GM06990 (cell line): Measurements from ENCODE around the gene ZNF407.

Experiments used
- DNase-seq: peaks from one replicate; pipeline ENCODE4 v3.0.0-alpha.2; 2011; ENCODE audit not compliant: insufficient read length; ENCODE audit errors: extremely low read depth
- H3K27me3 ChIP-seq: replicated peaks from 2 replicates; pipeline ENCODE4 v1.6.0; 2011; ENCODE audit warnings: low read length; ENCODE audit not compliant: control insufficient read depth, insufficient read depth
- H3K36me3 ChIP-seq: 2 replicates; pipeline ENCODE4 v1.5.1; 2011; ENCODE audit warnings: low read length; ENCODE audit not compliant: control insufficient read depth, insufficient read depth
- H3K4me3 ChIP-seq: replicated peaks from 2 replicates; pipeline ENCODE4 v1.5.1; 2011; ENCODE audit warnings: low read depth, mild to moderate bottlenecking, control low read depth, low read length
- TF ChIP-seq, protein P1 (sequence below): IDR thresholded peaks from 2 replicates; pipeline ENCODE4 v1.5.1; 2011; ENCODE audit warnings: low read length, control low read depth, mild to moderate bottlenecking, inconsistent platforms; ENCODE audit not compliant: insufficient read depth, poor library complexity, severe bottlenecking

ZNF407 gene

DNA sequence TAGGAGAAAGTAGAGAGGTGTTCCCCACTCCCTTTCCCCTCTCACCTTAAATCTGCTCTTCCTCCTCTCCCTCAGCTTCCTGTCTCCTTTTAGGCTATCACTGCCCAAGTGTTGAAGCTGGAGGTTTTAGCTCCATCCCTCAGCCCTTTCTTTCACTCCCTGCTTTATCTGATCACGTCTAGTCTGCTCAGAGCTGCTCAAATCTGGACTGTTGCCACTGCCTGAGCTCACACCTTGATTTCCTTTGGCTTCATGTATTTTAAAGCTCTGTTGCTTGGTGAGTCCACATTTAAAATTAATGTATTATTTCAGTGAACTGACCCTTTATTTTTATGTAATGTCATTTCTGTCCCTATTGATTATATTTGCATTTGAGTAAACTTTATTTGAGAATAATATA is 374.7 kb downstream of the ZNF407 start:
- H3K36me3 ChIP-seq, result no peaks in the 10 kb centered on the region
- H3K4me3 ChIP-seq, result no peak overlapping the region
- no peaks in the 10 kb centered on the region for H3K27me3 ChIP-seq
- DNase-seq, result no peak
- TF ChIP-seq, protein P1, sequence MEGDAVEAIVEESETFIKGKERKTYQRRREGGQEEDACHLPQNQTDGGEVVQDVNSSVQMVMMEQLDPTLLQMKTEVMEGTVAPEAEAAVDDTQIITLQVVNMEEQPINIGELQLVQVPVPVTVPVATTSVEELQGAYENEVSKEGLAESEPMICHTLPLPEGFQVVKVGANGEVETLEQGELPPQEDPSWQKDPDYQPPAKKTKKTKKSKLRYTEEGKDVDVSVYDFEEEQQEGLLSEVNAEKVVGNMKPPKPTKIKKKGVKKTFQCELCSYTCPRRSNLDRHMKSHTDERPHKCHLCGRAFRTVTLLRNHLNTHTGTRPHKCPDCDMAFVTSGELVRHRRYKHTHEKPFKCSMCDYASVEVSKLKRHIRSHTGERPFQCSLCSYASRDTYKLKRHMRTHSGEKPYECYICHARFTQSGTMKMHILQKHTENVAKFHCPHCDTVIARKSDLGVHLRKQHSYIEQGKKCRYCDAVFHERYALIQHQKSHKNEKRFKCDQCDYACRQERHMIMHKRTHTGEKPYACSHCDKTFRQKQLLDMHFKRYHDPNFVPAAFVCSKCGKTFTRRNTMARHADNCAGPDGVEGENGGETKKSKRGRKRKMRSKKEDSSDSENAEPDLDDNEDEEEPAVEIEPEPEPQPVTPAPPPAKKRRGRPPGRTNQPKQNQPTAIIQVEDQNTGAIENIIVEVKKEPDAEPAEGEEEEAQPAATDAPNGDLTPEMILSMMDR, result no peak

DNA sequence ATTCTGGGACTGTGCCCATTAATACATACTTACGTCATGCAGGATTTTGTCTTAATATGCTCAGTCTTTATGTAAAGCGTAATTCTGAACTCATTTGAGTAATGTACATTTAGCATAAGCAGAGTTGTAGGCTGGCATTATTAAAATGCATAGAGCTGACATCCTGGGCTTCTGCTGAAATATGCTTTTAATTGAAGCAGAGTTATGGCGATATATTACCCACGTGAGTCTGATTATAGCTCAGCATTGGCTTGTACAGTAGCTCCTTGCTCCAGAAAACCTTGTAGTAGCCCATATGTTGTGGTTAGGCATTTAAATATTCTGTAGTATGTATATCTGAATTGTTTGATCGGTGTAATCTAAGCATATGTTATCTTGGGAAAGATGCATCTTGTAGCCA is 377.3 kb downstream of the ZNF407 start:
- no peak for DNase-seq
- Histone ChIP-seq H3K27me3 (no peaks in the 10 kb centered on the region), H3K36me3 (no peaks in the 10 kb centered on the region), H3K4me3 (no peak overlapping the region)
- TF ChIP-seq, protein P1, result no peak

DNA sequence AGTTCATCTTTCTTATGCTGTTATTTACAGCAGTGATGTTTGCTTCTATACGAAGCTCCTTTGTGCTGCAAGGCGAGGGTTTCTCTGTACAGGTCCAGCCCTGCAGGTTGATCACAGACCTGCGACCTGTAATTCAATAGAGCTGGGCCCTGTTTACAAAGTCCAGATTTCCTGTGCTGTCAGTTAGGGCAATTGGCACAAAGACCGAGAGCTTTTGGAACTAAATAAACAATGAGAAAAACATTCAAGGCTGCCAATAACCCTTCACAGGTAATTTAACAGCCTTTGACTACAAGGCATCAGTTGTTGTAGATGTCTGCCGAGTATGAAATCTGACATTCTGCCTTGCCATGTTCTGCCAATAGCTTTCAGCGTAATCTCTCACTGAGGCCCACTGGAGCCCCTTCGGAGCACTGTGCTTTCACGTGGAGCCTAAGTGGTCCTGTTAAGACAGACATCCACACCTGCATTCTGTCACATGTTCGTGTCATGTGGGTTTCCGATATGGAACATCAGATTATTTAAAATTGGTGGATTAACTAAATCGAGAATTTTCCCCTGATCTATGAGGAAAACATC is 378.8 kb downstream of the ZNF407 start:
- TF ChIP-seq, protein P1, result no peak
- no peak overlapping the region for H3K4me3 ChIP-seq
- DNase-seq, result no peak
- H3K27me3 ChIP-seq, result no peaks in the 10 kb centered on the region
- no peaks in the 10 kb centered on the region for H3K36me3 ChIP-seq

DNA sequence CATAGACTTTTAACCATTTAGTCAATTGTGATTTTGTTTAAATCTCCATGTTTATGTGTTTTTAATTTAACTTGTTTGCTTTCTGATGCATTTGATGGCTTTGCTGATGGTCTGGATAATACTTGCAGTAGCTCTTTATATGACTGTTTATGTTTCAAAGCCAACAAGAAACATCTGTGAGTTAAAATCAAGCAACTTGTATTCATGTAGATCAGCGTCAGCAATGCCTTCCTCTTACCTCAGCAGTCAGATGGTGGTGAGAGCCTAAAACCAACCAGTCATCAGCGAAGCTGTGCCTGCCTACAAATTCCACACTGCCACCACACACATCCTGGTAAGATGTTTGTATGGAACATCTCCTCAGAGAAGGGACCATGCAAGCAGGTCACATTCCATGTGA is 379.4 kb downstream of the ZNF407 start:
- DNase-seq, result no peak
- Histone ChIP-seq H3K27me3 (no peaks in the 10 kb centered on the region), H3K4me3 (no peak overlapping the region), H3K36me3 (no peaks in the 10 kb centered on the region)
- TF ChIP-seq, protein P1, result no peak

DNA sequence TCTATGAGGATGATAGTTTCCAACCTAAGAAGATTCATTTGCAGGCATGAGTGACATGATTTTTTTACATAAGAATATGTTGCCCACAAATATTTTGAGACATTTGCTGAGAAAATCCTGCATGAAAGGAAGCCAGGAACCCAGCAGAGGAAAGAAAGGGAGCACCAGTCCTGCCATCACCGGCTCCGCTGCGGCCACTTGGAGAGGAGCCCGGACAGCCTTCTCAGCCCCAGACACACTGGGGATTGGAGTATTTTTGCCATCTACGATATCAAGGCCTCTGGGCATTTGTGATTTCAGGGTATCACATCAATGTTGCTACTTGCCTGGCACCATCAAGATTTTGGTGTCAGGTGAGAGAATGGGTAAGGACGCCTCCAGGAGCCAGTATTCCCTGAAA is 383.0 kb downstream of the ZNF407 start:
- TF ChIP-seq, protein P1, result no peak
- DNase-seq, result no peak
- H3K4me3 ChIP-seq, result no peak overlapping the region
- H3K27me3 ChIP-seq, result no peaks in the 10 kb centered on the region
- no peaks in the 10 kb centered on the region for H3K36me3 ChIP-seq

DNA sequence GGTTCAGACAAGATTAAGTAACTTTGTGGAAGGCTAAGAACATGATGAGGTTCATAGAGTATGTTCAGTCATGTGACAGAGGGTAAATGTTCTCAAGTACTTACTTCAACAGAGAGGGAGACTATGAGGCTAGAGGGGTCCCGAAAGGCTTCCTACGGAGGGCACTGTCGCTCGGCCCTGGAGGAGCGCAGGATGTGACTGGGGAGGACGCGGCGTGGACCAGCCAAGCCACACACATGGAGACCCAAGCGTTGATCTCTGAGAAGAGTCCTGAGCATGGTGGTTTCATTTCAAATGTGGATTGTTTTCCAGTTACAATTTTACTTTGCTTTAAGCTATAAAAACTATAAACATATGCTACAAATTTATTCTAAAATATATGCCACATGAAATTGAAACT is 383.8 kb downstream of the ZNF407 start:
- no peaks in the 10 kb centered on the region for H3K27me3 ChIP-seq
- no peak for DNase-seq
- H3K4me3 ChIP-seq, result no peak overlapping the region
- TF ChIP-seq, protein P1, result no peak
- no peaks in the 10 kb centered on the region for H3K36me3 ChIP-seq
